Cardiac fibroblast (primary cell): ENCODE measurements around the gene OCLN.
"Not testable (repeated sequence)": the region's sequence is repeated elsewhere in the genome, so short reads cannot be mapped to it uniquely, and the experiment has no call there.

Source experiments
- DNase-seq, 2 donors: peaks; one replicate each; pipeline versions ENCODE4 v3.0.0 to v3.0.0-alpha.2; 2010; ENCODE audit warnings: low read depth in 2 of 2
- H3K4me3 ChIP-seq, 2 donors: replicated peaks in 1 of 2; 1 replicate in 1 of 2; 2 replicates in 1 of 2; pipeline ENCODE4 v1.5.1; 2011; ENCODE audit warnings: low read depth in 2 of 2, low read length in 2 of 2, mild to moderate bottlenecking in 2 of 2, moderate library complexity in 1 of 2
- TF ChIP-seq, protein P1 (sequence below): IDR thresholded peaks from one replicate; pipeline ENCODE4 v1.5.1; 2011; ENCODE audit warnings: low read depth, mild to moderate bottlenecking, low read length, inconsistent platforms

OCLN gene, protein sequence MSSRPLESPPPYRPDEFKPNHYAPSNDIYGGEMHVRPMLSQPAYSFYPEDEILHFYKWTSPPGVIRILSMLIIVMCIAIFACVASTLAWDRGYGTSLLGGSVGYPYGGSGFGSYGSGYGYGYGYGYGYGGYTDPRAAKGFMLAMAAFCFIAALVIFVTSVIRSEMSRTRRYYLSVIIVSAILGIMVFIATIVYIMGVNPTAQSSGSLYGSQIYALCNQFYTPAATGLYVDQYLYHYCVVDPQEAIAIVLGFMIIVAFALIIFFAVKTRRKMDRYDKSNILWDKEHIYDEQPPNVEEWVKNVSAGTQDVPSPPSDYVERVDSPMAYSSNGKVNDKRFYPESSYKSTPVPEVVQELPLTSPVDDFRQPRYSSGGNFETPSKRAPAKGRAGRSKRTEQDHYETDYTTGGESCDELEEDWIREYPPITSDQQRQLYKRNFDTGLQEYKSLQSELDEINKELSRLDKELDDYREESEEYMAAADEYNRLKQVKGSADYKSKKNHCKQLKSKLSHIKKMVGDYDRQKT

DNA sequence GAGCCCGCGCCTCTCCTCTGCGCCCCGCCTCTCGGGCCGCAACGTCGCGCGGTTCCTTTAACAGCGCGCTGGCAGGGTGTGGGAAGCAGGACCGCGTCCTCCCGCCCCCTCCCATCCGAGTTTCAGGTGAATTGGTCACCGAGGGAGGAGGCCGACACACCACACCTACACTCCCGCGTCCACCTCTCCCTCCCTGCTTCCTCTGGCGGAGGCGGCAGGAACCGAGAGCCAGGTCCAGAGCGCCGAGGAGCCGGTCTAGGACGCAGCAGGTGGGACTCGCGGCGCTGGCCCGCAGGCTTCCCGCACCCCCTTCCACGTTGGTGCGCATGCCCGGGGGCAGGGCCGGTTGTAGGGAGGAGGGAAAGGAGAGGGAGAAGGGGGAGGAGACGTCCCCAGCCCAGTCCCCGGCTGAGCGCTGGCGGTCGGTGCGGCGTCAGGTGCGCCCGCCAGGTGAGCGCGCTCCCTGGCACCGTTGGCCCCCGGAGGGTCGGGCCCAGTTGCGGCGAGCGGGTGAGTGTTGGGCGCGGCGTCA, at the start of gene OCLN:
TSS of gene OCLN (plus strand) at position 400 of the 532 bp plus-strand sequence. CDS start 11,455 bp downstream, outside the sequence.
- TF ChIP-seq, protein P1, sequence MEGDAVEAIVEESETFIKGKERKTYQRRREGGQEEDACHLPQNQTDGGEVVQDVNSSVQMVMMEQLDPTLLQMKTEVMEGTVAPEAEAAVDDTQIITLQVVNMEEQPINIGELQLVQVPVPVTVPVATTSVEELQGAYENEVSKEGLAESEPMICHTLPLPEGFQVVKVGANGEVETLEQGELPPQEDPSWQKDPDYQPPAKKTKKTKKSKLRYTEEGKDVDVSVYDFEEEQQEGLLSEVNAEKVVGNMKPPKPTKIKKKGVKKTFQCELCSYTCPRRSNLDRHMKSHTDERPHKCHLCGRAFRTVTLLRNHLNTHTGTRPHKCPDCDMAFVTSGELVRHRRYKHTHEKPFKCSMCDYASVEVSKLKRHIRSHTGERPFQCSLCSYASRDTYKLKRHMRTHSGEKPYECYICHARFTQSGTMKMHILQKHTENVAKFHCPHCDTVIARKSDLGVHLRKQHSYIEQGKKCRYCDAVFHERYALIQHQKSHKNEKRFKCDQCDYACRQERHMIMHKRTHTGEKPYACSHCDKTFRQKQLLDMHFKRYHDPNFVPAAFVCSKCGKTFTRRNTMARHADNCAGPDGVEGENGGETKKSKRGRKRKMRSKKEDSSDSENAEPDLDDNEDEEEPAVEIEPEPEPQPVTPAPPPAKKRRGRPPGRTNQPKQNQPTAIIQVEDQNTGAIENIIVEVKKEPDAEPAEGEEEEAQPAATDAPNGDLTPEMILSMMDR = no peak
- DNase-seq = no peak
- H3K4me3 ChIP-seq = peak within 1 kb of the TSS; percentile 52 to 56

DNA sequence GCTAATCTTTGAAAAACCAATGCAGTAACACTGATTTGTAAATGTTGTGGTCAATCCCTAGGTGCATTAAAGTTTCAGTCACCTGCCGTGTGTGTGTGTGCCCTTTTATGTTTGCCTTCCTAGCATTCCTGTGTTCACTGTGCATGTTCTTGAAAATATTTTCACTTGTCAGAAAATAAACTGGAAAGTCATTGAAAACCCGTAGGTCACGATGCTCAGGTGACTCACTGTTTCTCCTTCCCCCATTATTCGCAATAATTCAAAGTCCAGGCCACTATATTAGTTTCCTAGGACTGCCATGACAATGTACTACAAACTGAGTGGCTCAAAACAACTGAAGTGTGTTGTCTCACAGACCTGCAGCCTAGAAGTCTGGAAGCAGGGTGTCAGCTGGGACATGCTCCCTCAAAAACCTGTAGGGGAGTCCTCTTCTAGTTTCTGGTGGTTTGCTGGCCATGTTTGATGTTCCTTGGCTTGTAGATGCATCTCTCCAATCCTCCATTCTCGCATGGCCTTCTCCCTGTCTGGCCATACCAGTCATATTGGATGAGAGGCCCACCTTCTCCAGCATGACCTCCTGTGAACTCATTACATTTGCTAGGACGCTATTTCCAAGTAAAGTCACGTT, 48.3 kb upstream of the OCLN start:
- no peak overlapping the region for H3K4me3 ChIP-seq
- DNase-seq = no peak
- TF ChIP-seq, protein P1 = no peak

DNA sequence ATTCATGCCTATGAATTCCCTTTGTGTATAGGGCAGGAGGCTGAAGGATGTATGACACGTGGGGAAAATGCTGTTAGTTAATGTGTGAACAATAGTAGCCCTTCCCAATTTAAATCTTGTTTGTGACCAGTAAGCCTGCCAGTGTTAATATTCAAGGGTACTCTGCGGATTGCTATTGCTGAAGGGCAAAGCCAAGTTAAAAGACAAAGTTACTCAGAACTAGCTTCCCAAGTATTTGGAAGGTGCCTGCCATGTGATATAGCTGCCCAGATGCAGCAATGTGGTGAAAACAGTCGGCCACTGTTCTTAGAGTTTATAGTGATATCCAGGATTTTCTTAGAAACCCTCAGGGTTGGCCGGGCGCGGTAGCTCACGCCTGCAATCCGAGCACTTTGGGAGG, 43.1 kb upstream of the OCLN start:
- DNase-seq = no peak
- H3K4me3 ChIP-seq = no peak overlapping the region
- TF ChIP-seq, protein P1 = no peak

DNA sequence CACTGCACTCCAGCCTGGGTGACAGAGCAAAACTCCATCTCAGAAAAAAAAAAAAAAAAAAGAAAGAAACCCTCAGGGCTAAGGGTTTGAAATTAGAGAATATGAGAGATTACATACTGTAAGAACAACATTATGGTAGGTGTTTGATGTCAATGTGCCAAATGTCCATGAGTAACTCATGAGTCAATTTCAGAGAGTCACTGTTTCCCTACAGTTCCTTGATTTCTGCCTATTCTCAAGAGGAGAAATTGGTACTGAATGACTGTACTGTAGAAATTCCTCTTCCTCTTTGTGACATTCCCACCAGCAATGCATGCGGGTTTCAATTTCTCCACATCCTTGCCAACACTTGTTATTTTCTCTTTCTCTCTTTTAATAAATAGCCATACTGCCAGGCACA, 42.5 kb upstream of the OCLN start:
- TF ChIP-seq, protein P1 = no peak
- H3K4me3 ChIP-seq = no peak overlapping the region
- DNase-seq = peak; percentile 58 to 96

- DNase-seq, H3K4me3 ChIP-seq: not testable (repeated sequence)
Observed at GRCh38 chr5:69450527-69450926, 42.1 kb upstream of the OCLN start.

DNA sequence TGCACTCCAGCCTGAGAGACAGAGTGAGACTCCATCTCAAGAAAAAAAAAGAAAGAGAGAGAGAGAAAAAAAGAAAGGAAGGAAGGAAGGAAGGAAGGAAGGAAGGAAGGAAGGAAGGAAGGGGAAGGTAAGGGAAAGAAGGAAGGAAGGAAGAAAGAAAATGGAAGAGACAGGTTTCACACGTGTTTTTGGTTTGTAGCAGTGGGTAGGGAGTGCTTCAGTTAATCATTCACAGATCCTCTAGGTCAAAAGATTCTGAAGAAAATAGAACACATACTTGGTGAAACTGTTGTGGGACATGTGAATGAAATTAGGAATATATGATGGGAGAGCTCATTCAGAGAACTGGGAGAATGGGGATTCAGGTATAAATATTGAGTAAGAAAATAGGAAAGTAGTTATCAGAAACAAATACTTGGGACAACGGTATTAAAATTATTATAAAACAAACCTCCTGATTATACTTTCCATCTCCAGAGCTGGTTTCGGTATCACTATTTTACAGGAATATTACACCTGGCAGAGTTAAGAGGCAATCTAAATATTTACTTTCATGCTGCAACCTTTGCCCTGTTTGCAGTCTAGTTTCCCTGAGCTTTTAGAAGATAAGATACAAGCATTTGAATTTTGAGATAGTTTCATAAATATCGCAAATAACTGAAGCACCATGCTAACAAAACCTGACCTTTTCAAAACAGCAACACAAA, 40.5 kb upstream of the OCLN start:
- H3K4me3 ChIP-seq = no peak overlapping the region
- DNase-seq = no peak
- TF ChIP-seq, protein P1 = no peak

DNA sequence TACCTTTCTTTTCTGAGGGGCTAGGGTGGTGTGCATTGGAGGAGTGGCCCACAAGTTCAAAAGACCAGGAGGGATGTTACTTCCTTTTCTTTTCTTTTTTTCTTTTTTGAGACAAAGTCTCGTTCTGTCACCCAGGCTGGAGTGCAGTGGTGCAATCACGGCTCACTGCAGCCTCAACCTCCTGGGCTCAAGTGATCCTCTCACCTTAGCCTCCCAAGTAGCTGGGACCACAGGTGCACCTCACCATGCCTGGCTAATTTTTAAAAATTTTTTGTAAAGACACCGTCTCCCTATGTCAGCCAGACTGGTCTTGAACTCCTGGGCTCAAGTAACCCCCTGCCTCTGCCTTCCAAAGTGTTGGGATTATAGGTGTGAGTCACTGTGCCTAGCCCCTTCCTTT, 39.1 kb upstream of the OCLN start:
- not testable (repeated sequence) for H3K4me3 ChIP-seq, DNase-seq
